ENCODE data around the gene UQCR10.
A peak's percentile ranks its signal among the peaks of the same experiment; 100 is the strongest.

Gene UQCR10

GRCh38 chr22:29769723-29770321 lies 2.7 kb downstream of the UQCR10 start:
- peaks cover 12% of the 10 kb centered on the region; the same call in 1 of the 2 replicates for H3K4me1 ChIP-seq (ENCODE audit: low read length)
- TF ChIP-seq, protein P1, sequence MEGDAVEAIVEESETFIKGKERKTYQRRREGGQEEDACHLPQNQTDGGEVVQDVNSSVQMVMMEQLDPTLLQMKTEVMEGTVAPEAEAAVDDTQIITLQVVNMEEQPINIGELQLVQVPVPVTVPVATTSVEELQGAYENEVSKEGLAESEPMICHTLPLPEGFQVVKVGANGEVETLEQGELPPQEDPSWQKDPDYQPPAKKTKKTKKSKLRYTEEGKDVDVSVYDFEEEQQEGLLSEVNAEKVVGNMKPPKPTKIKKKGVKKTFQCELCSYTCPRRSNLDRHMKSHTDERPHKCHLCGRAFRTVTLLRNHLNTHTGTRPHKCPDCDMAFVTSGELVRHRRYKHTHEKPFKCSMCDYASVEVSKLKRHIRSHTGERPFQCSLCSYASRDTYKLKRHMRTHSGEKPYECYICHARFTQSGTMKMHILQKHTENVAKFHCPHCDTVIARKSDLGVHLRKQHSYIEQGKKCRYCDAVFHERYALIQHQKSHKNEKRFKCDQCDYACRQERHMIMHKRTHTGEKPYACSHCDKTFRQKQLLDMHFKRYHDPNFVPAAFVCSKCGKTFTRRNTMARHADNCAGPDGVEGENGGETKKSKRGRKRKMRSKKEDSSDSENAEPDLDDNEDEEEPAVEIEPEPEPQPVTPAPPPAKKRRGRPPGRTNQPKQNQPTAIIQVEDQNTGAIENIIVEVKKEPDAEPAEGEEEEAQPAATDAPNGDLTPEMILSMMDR (IDR thresholded peaks at IDR 0.05; ENCODE audit: low read depth, low read length) = no peak
- TF ChIP-seq EZH2phosphoT487 (IDR thresholded peaks at IDR 0.05; ENCODE audit: low read depth) = no peak
- H3K9ac ChIP-seq (ENCODE audit: low read length) = no peak overlapping the region
- no peaks in the 10 kb centered on the region for H3K27me3 ChIP-seq (ENCODE audit: low read depth, low read length)
- H3K4me3 ChIP-seq (ENCODE audit: low read length) = no peak overlapping the region
- H4K20me1 ChIP-seq (ENCODE audit: insufficient read depth, low read length) = no peaks in the 10 kb centered on the region
- peaks cover 18% of the 10 kb centered on the region for H3K36me3 ChIP-seq (replicated peaks; ENCODE audit: low read depth, low read length)
- H2AFZ ChIP-seq (ENCODE audit: low read depth, low read length) = no peak overlapping the region
- H3K9me3 ChIP-seq (ENCODE audit: insufficient read depth, low read length) = no peaks in the 10 kb centered on the region
- no peak overlapping the region for H3K27ac ChIP-seq (ENCODE audit: low read length)
- peaks cover 32% of the 10 kb centered on the region for H3K79me2 ChIP-seq (ENCODE audit: low read length)
- no peak overlapping the region for H3K4me2 ChIP-seq (ENCODE audit: low read length)

- Histone ChIP-seq H3K4me1 (ENCODE audit: low read length) (peaks cover 6% of the 10 kb centered on the region; the same call in 1 of the 2 replicates), H3K36me3 (replicated peaks; ENCODE audit: low read depth, low read length) (peaks cover 18% of the 10 kb centered on the region), H3K9ac (ENCODE audit: low read length) (no peak overlapping the region), H3K27ac (ENCODE audit: low read length) (no peak overlapping the region), H3K27me3 (ENCODE audit: low read depth, low read length) (no peaks in the 10 kb centered on the region), H4K20me1 (ENCODE audit: insufficient read depth, low read length) (no peaks in the 10 kb centered on the region), H3K79me2 (ENCODE audit: low read length) (peaks cover 22% of the 10 kb centered on the region), H3K4me2 (ENCODE audit: low read length) (no peak overlapping the region), H3K4me3 (ENCODE audit: low read length) (no peak overlapping the region), H2AFZ (ENCODE audit: low read depth, low read length) (no peak overlapping the region), H3K9me3 (ENCODE audit: insufficient read depth, low read length) (no peaks in the 10 kb centered on the region)
- TF ChIP-seq, protein P1 (IDR thresholded peaks at IDR 0.05; ENCODE audit: low read depth, low read length) = peak; percentile 41
- no peak for TF ChIP-seq EZH2phosphoT487 (IDR thresholded peaks at IDR 0.05; ENCODE audit: low read depth)
These were observed 5.0 kb downstream of the UQCR10 start for GRCh38 chr22:29772170-29772641.

- Histone ChIP-seq H3K27me3 (ENCODE audit: low read depth, low read length) (no peaks in the 10 kb centered on the region), H3K36me3 (replicated peaks; ENCODE audit: low read depth, low read length) (peaks cover 18% of the 10 kb centered on the region), H2AFZ (ENCODE audit: low read depth, low read length) (no peak overlapping the region), H3K4me3 (ENCODE audit: low read length) (no peak overlapping the region), H3K4me1 (ENCODE audit: low read length) (peaks cover 2% of the 10 kb centered on the region; the same call in 1 of the 2 replicates), H3K9me3 (ENCODE audit: insufficient read depth, low read length) (no peaks in the 10 kb centered on the region), H3K9ac (ENCODE audit: low read length) (no peak overlapping the region), H3K4me2 (ENCODE audit: low read length) (no peak overlapping the region), H4K20me1 (ENCODE audit: insufficient read depth, low read length) (no peaks in the 10 kb centered on the region), H3K27ac (ENCODE audit: low read length) (no peak overlapping the region), H3K79me2 (ENCODE audit: low read length) (peaks cover 12% of the 10 kb centered on the region)
- no peak for TF ChIP-seq EZH2phosphoT487 (IDR thresholded peaks at IDR 0.05; ENCODE audit: low read depth)
- TF ChIP-seq, protein P1 (IDR thresholded peaks at IDR 0.05; ENCODE audit: low read depth, low read length) = no peak
These were observed 6.1 kb downstream of the UQCR10 start for GRCh38 chr22:29773233-29773632.

- Histone ChIP-seq H3K27ac (ENCODE audit: low read length) (no peak overlapping the region), H4K20me1 (ENCODE audit: insufficient read depth, low read length) (no peaks in the 10 kb centered on the region), H3K27me3 (ENCODE audit: low read depth, low read length) (no peaks in the 10 kb centered on the region), H3K4me2 (ENCODE audit: low read length) (no peak overlapping the region), H3K4me3 (ENCODE audit: low read length) (no peak overlapping the region), H3K9me3 (ENCODE audit: insufficient read depth, low read length) (no peaks in the 10 kb centered on the region), H3K79me2 (ENCODE audit: low read length) (no peaks in the 10 kb centered on the region), H3K36me3 (replicated peaks; ENCODE audit: low read depth, low read length) (no peaks in the 10 kb centered on the region), H3K9ac (ENCODE audit: low read length) (no peak overlapping the region), H3K4me1 (ENCODE audit: low read length) (no peaks in the 10 kb centered on the region), H2AFZ (ENCODE audit: low read depth, low read length) (no peak overlapping the region)
- TF ChIP-seq, protein P1 (IDR thresholded peaks at IDR 0.05; ENCODE audit: low read depth, low read length) = no peak
- no peak for TF ChIP-seq EZH2phosphoT487 (IDR thresholded peaks at IDR 0.05; ENCODE audit: low read depth)
These were observed 13.1 kb downstream of the UQCR10 start for GRCh38 chr22:29780220-29780619.
